Omental fat pad (tissue), 4 donors: ENCODE measurements around the gene TP73. TPM values are rescaled to one million over a fixed set of nuclear protein-coding genes. Genes with fewer than 3 reads are reported as not detected.

ENCODE experiments used
- ATAC-seq: fragments of 150-250 bp; one replicate; pipeline ENCODE4 v1.9.1; 2016; ENCODE audit warnings: mild to moderate bottlenecking, moderate library complexity; ENCODE audit not compliant: low FRiP score
- DNase-seq: peaks from one replicate; pipeline ENCODE4 v3.0.0-alpha.2; 2019; ENCODE audit warnings: low spot score
- CTCF ChIP-seq, 3 donors: fragments of 450-650 bp; IDR thresholded peaks; one replicate each; pipeline ENCODE4 v1.5.1; 2016 to 2017; ENCODE audit warnings: antibody characterized with exemption in 3 of 3, mild to moderate bottlenecking in 3 of 3, moderate library complexity in 2 of 3
- total RNA-seq, 4 donors: library from RNA; depleted of rRNA; stranded (reverse); fragments of >200 nt; gene quantifications; one replicate each; pipeline ENCODE4 v1.1.0, GENCODE V29; 2016

TP73 gene
- total RNA-seq, 4 donors from 2014 or later = not detected

GRCh38 chr1:3774276-3774945 is 122.1 kb downstream of the TP73 start:
- TF ChIP-seq CTCF (IDR thresholded peaks at IDR 0.05) = no peak
- DNase-seq (no peak), ATAC-seq (no peak)

GRCh38 chr1:3774946-3775489 is 122.7 kb downstream of the TP73 start:
- no peak for ATAC-seq
- DNase-seq = no peak
- no peak for TF ChIP-seq CTCF (IDR thresholded peaks at IDR 0.05)

- no peak for DNase-seq
- no peak for TF ChIP-seq CTCF (IDR thresholded peaks at IDR 0.05)
- ATAC-seq = no peak
Observed at GRCh38 chr1:3775490-3776230, 123.3 kb downstream of the TP73 start.

- ATAC-seq (no peak), DNase-seq (no peak)
- TF ChIP-seq CTCF (IDR thresholded peaks at IDR 0.05) = no peak
Observed at GRCh38 chr1:3776231-3776961, 124.1 kb downstream of the TP73 start.

- TF ChIP-seq CTCF (IDR thresholded peaks at IDR 0.05) = no peak
- ATAC-seq (no peak), DNase-seq (no peak)
Observed at GRCh38 chr1:3777078-3777547, 124.8 kb downstream of the TP73 start.

- no peak for ATAC-seq
- DNase-seq = no peak
- no peak for TF ChIP-seq CTCF (IDR thresholded peaks at IDR 0.05)
Observed at GRCh38 chr1:3777647-3778589, 125.6 kb downstream of the TP73 start.
